ENCODE data around the gene TNNC1.

TNNC1 gene

GRCh38 chr3:52453496-52454249, at the start of gene TNNC1:
TNNC1 (minus strand) TSS chr3:52454041; CDS start chr3:52454015, 26 bp downstream.
- in situ Hi-C loops (cut with HindIII; ENCODE audit: low sequenced_read_pairs), result no loop called here

- in situ Hi-C loops (cut with HindIII; ENCODE audit: low sequenced_read_pairs), result no loop called here
These were observed 49.0 kb upstream of the TNNC1 start for GRCh38 chr3:52502808-52503350.

GRCh38 chr3:52502001-52502400, 48.2 kb upstream of the TNNC1 start:
- in situ Hi-C loops (cut with HindIII; ENCODE audit: low sequenced_read_pairs), result no loop called here

DNA sequence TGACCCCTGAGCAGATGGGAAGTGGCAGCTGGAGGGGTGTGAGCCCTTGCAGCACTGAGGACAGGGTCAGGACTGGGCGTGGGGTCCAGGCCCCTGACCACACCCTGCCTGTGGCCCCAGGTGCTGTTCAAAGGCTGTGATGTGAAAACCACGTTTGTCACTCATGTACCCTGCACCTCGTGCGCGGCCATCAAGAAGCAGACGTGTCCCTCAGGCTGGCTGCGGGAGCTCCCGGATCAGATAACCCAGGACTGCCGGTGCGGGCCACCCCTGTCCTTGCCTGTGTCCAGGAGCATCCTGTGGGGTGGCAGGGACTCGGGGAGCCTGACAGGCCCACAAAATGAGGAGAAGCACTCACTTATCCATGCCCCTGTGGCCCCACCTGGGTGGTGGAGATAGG, 47.2 kb upstream of the TNNC1 start:
- in situ Hi-C loops (cut with HindIII; ENCODE audit: low sequenced_read_pairs), result no loop called here

DNA sequence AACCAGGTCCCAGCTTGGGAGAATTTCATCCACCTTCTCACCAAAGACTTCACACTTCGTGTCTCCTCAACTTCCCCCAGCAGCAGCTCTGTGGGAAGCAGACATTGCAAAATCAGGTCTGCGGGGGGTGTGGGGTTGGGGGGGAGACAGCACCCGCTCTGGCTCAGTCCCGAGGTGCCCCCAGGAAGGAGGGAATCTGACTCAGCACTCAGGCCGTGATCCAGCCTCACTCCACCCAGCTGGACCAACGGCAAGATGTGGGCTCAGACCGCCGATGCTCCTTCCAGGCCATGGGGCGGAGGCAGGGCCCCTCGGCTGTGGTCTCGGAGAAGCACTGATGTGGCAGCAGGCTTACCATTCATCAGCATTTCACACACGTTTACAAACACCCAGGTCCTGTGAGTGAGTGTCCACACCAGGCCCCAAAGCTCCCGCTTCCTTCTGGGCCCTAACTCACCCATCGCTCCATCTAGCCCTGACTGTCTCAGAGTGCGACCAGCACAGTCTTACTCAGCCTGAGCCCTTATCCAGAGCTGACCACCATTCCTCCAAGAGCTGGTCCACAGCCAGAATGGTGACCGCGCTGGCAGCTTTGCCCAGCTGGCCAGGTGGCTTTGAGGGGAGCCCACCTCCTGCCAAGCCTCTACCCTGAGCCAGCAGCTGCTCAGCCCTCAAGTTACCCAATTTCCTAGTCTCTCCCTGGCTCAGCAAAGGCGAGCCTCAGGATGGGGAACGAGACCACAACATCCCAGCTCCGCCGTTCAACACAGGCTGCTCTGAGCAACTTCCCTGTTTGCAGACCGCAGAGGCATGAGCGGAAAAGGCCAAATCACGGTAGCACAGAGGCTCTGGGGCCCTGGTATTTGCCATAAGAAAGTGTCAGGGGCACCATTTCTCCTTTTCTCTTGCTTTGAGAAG, 44.6 kb upstream of the TNNC1 start:
- in situ Hi-C loops (cut with HindIII; ENCODE audit: low sequenced_read_pairs), result no loop called here

GRCh38 chr3:52495777-52496602, 42.1 kb upstream of the TNNC1 start:
- in situ Hi-C loops (cut with HindIII; ENCODE audit: low sequenced_read_pairs), result no loop called here

DNA sequence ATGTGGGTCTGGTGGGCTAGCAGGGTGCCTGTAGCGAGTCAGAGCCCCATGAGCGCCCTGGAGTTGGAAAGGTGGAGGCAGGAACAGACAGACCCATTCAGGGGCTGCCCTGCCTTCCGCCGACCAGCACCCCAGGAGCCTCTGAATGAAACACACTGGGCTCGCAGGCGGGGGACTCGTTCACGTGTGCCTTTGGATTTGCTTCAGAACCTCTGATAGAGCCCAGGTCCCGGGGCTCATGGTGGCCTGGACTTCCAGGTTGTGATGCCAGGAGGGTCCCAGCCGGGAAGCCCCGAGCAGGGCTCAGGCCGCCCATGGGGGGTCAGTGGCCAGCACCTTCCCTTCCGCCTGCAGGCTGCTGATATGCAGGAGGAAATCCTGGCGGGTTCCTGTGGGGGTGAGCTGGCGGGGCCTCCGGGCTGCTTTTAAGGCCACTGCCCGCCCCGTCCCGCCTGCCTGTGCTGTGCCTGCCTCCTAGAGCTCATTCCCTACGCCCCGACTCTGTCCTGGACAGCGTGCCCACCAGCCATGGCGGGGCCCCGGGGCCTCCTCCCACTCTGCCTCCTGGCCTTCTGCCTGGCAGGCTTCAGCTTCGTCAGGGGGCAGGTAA, 41.1 kb upstream of the TNNC1 start, which contains the start of gene STAB1:
Gene STAB1, plus strand, starts transcription at position 453 of the 610 bp plus-strand sequence. Its CDS starts 76 bp downstream, at position 529.
- in situ Hi-C loops (cut with HindIII; ENCODE audit: low sequenced_read_pairs), result no loop called here

- in situ Hi-C loops (cut with HindIII; ENCODE audit: low sequenced_read_pairs), result no loop called here
These were observed 40.6 kb upstream of the TNNC1 start for GRCh38 chr3:52494445-52494844.

- in situ Hi-C loops (cut with HindIII; ENCODE audit: low sequenced_read_pairs), result no loop called here
These were observed 39.6 kb upstream of the TNNC1 start for GRCh38 chr3:52493232-52494017.

DNA sequence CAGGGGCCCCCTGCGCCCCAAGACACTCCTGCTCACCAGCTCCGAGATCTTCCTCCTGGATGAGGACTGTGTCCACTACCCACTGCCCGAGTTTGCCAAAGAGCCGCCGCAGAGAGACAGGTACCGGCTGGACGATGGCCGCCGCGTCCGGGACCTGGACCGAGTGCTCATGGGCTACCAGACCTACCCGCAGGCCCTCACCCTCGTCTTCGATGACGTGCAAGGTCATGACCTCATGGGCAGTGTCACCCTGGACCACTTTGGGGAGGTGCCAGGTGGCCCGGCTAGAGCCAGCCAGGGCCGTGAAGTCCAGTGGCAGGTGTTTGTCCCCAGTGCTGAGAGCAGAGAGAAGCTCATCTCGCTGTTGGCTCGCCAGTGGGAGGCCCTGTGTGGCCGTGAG, 38.2 kb upstream of the TNNC1 start:
- in situ Hi-C loops (cut with HindIII; ENCODE audit: low sequenced_read_pairs), result no loop called here

GRCh38 chr3:52490939-52491526, 37.2 kb upstream of the TNNC1 start:
- in situ Hi-C loops (cut with HindIII; ENCODE audit: low sequenced_read_pairs), result no loop called here

DNA sequence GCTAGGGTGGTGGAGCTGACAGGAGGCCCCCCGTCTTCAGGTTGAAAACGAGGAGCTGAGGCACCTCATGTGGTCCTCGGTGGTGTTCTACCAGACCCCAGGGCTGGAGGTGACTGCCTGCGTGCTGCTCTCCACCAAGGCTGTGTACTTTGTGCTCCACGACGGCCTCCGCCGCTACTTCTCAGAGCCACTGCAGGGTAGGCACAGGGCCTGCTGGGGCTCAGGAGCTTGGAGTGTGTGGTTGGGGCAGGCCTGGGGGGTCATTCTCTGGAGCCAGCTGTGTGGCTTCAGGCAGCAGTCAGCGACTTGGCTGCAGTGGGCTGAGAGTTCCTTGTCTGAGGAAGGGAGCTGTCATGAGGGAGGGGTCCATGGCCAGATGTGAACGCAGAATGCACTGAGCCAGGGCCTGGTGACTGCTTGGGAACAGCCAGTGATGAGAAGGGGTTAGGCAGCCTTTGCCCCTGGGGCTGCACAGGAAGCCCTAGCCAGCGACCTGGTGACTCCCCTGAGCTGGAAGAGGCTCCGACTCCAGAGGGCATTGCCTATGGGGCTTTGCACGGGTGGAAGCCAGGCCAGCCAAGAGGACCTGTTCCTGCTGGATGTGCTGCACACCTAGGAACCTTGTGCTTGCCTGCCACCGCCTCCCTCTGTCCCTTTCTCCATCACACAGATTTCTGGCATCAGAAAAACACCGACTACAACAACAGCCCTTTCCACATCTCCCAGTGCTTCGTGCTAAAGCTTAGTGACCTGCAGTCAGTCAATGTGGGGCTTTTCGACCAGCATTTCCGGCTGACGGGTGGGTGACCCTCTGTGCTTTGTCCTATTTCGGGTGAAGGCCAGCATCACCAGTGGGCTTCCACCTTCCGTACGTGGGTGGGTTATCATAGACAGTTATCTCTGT, 36.4 kb upstream of the TNNC1 start:
- in situ Hi-C loops (cut with HindIII; ENCODE audit: low sequenced_read_pairs), result no loop called here

DNA sequence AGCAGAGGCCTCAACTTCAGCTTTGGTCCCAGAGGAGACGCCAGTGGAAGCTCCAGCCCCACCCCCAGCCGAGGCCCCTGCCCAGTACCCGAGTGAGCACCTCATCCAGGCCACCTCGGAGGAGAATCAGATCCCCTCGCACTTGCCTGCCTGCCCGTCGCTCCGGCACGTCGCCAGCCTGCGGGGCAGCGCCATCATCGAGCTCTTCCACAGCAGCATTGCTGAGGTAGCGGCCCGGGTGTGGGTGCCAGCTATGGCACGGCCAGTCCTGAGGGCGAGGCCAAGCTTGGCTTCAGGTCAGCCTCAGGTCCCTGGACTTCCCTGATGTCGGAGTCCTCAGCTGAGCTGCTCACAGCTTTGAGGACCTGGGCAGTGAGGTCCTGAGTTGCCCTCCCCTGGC, 35.6 kb upstream of the TNNC1 start:
- in situ Hi-C loops (cut with HindIII; ENCODE audit: low sequenced_read_pairs), result loop anchor here (10.0 kb wide), 1 partner anchor 185 kb away; no protein-coding TSS in a partner anchor

DNA sequence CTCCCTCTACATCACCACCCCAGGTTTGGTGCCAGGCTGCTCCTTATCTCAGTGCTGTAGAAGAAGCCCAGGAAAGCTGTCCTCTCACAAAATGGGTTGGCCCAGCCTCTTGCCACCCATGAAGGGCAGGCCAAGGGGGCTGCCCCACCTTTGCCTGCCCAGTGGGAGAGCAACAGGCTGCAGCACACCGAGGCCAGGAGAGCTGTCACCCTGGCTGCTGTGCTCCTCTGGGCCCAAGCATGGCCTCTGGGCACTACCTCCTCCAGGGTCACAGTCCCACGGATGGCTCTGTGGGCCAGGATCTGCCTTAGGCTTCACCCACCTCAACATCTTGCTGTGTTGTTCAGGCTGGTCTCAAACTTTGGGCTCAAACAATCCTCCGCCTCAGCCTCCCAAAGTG, 34.9 kb upstream of the TNNC1 start:
- in situ Hi-C loops (cut with HindIII; ENCODE audit: low sequenced_read_pairs), result loop anchor here (10.0 kb wide), 1 partner anchor 186 kb away; no protein-coding TSS in a partner anchor

DNA sequence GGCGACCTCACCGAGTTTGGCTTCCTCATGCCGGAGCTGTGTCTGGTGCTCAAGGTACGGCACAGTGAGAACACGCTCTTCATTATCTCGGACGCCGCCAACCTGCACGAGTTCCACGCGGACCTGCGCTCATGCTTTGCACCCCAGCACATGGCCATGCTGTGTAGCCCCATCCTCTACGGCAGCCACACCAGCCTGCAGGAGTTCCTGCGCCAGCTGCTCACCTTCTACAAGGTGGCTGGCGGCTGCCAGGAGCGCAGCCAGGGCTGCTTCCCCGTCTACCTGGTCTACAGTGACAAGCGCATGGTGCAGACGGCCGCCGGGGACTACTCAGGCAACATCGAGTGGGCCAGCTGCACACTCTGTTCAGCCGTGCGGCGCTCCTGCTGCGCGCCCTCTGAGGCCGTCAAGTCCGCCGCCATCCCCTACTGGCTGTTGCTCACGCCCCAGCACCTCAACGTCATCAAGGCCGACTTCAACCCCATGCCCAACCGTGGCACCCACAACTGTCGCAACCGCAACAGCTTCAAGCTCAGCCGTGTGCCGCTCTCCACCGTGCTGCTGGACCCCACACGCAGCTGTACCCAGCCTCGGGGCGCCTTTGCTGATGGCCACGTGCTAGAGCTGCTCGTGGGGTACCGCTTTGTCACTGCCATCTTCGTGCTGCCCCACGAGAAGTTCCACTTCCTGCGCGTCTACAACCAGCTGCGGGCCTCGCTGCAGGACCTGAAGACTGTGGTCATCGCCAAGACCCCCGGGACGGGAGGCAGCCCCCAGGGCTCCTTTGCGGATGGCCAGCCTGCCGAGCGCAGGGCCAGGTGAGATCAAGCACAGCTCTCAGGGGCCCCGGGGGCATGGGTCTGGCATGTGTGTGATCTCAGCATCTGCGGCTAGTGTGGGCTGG, 34.2 kb upstream of the TNNC1 start:
- in situ Hi-C loops (cut with HindIII; ENCODE audit: low sequenced_read_pairs), result loop anchor here (10.0 kb wide), 1 partner anchor 187 kb away; no protein-coding TSS in a partner anchor

DNA sequence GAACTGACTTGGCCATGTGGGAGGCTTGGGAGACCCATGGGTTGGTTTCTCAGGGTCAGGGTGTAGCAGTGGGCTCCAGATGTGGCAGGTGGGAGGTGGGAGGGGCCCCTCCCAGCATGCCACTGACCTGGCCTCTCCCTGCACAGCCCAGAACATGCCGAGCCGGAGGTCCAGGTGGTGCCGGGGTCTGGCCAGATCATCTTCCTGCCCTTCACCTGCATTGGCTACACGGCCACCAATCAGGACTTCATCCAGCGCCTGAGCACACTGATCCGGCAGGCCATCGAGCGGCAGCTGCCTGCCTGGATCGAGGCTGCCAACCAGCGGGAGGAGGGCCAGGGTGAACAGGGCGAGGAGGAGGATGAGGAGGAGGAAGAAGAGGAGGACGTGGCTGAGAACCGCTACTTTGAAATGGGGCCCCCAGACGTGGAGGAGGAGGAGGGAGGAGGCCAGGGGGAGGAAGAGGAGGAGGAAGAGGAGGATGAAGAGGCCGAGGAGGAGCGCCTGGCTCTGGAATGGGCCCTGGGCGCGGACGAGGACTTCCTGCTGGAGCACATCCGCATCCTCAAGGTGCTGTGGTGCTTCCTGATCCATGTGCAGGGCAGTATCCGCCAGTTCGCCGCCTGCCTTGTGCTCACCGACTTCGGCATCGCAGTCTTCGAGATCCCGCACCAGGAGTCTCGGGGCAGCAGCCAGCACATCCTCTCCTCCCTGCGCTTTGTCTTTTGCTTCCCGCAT, 33.4 kb upstream of the TNNC1 start:
- in situ Hi-C loops (cut with HindIII; ENCODE audit: low sequenced_read_pairs), result loop anchor here (10.0 kb wide), 1 partner anchor 188 kb away; no protein-coding TSS in a partner anchor

All from DLD1 (cell line).